ENCODE results near the gene AIMP2. TPM values are rescaled to one million over a fixed set of nuclear protein-coding genes. Genes with fewer than 3 reads are reported as not detected.

Gene AIMP2
- total RNA-seq, 1 experiment from 2014 or later, result 68.4 TPM

DNA sequence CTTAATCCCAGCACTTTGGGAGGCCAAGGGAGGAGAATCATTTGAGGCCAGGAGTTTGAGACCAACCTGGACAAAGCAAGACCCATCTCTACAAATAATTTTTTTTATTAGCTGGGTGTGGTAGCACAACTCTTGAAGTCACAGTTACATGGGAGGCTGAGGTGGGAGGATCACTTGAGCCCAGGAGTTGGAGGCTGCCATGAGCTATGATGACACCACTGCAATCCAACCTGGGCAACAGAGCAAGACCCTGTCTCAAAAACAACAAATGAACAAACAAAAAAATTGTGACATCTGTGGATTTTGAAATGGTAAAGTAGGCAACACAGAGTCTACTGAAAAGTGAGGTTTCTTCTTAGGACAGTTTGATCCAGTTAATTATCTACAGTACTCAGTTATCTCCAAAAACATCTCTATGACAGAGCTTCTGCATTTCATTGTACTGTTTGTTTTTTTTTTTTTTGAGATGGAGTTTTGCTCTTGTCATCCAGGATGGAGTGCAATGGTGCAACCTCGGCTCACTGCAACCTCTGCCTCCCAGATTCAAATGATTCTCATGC, 18.8 kb downstream of the AIMP2 start:
- Histone ChIP-seq H3K4me1 (ENCODE audit: insufficient read depth, low read length) (no peaks in the 10 kb centered on the region), H3K4me2 (ENCODE audit: low read length) (no peak overlapping the region), H3K27ac (ENCODE audit: low read length) (no peak overlapping the region), H3K9ac (ENCODE audit: low read length) (no peak overlapping the region), H3F3A (ENCODE audit: low read length, unreplicated experiment) (no peaks in the 10 kb centered on the region), H3K9me2 (replicated peaks; ENCODE audit: low read length) (no peaks in the 10 kb centered on the region), H2AFZ (ENCODE audit: low read length) (no peak overlapping the region), H3K27me3 (ENCODE audit: low read length) (no peaks in the 10 kb centered on the region), H3K79me2 (ENCODE audit: low read length) (no peaks in the 10 kb centered on the region), H4K20me1 (ENCODE audit: low read length) (no peaks in the 10 kb centered on the region), H3K36me3 (ENCODE audit: low read depth, low read length) (peaks cover 46% of the 10 kb centered on the region), H3K4me3 (ENCODE audit: low read length) (no peak overlapping the region), H3K9me3 (ENCODE audit: low read length) (no peaks in the 10 kb centered on the region)
- DNase-seq, result no peak
- intact Hi-C loops (cut with micrococcal nuclease), result no loop called here
- ChIA-PET POLR2A (ENCODE audit: unreplicated experiment) (no interaction called here), CTCF (interaction anchor here (0.7 kb wide), 1 partner anchor 152 kb away, joined by 3 read pairs; no protein-coding TSS in a partner anchor)
- BruUV-seq (replicated peaks), result no TSS peak
- ATAC-seq, result no peak
- TF ChIP-seq EZH2phosphoT487 (IDR thresholded peaks at IDR 0.05; ENCODE audit: borderline replicate concordance, low read length) (no peak), EZH2 (IDR thresholded peaks at IDR 0.05; ENCODE audit: low read length, unreplicated experiment) (no peak)
- TF ChIP-seq, protein P1, sequence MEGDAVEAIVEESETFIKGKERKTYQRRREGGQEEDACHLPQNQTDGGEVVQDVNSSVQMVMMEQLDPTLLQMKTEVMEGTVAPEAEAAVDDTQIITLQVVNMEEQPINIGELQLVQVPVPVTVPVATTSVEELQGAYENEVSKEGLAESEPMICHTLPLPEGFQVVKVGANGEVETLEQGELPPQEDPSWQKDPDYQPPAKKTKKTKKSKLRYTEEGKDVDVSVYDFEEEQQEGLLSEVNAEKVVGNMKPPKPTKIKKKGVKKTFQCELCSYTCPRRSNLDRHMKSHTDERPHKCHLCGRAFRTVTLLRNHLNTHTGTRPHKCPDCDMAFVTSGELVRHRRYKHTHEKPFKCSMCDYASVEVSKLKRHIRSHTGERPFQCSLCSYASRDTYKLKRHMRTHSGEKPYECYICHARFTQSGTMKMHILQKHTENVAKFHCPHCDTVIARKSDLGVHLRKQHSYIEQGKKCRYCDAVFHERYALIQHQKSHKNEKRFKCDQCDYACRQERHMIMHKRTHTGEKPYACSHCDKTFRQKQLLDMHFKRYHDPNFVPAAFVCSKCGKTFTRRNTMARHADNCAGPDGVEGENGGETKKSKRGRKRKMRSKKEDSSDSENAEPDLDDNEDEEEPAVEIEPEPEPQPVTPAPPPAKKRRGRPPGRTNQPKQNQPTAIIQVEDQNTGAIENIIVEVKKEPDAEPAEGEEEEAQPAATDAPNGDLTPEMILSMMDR (conservative IDR thresholded peaks at IDR 0.05; ENCODE audit: low read depth, low read length), result no peak

DNA sequence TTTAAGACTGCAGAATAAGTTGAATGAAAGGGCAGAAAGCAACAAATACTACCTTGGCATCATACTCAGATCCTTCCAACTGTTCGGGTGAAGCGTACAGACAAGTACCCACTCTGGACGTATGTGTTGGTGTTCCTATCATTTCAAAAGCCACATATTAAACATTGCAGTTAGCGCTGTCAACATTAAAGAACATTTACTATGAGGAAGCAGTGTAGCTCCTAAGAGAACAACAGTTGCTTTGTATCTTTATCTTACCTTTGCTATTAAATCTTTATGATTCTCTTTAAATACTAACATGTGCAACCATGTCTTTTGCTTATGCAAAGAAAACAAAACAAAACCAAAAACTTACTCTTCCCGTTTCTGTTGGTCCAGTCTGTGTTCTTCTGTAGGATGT, 19.5 kb downstream of the AIMP2 start:
- Histone ChIP-seq H3K27ac (ENCODE audit: low read length) (no peak overlapping the region), H3K79me2 (ENCODE audit: low read length) (no peaks in the 10 kb centered on the region), H3K27me3 (ENCODE audit: low read length) (no peaks in the 10 kb centered on the region), H3K4me2 (ENCODE audit: low read length) (no peak overlapping the region), H3F3A (ENCODE audit: low read length, unreplicated experiment) (no peaks in the 10 kb centered on the region), H3K9me2 (replicated peaks; ENCODE audit: low read length) (no peaks in the 10 kb centered on the region), H4K20me1 (ENCODE audit: low read length) (no peaks in the 10 kb centered on the region), H3K36me3 (ENCODE audit: low read depth, low read length) (peaks cover 42% of the 10 kb centered on the region), H3K9me3 (ENCODE audit: low read length) (no peaks in the 10 kb centered on the region), H3K4me3 (ENCODE audit: low read length) (no peak overlapping the region), H3K9ac (ENCODE audit: low read length) (no peak overlapping the region), H2AFZ (ENCODE audit: low read length) (no peak overlapping the region), H3K4me1 (ENCODE audit: insufficient read depth, low read length) (no peaks in the 10 kb centered on the region)
- no peak for DNase-seq
- ATAC-seq, result no peak; the same call in 1 of the 2 replicates
- TF ChIP-seq EZH2phosphoT487 (IDR thresholded peaks at IDR 0.05; ENCODE audit: borderline replicate concordance, low read length), result no peak
- TF ChIP-seq, protein P1 (conservative IDR thresholded peaks at IDR 0.05; ENCODE audit: low read depth, low read length), result no peak
- TF ChIP-seq EZH2 (IDR thresholded peaks at IDR 0.05; ENCODE audit: low read length, unreplicated experiment), result no peak
- POLR2A ChIA-PET (ENCODE audit: unreplicated experiment), result no interaction called here
- CTCF ChIA-PET, result interaction anchor here (0.7 kb wide), 1 partner anchor 151 kb away, joined by 3 read pairs; no protein-coding TSS in a partner anchor
- no TSS peak for BruUV-seq (replicated peaks)
- intact Hi-C loops (cut with micrococcal nuclease), result no loop called here

DNA sequence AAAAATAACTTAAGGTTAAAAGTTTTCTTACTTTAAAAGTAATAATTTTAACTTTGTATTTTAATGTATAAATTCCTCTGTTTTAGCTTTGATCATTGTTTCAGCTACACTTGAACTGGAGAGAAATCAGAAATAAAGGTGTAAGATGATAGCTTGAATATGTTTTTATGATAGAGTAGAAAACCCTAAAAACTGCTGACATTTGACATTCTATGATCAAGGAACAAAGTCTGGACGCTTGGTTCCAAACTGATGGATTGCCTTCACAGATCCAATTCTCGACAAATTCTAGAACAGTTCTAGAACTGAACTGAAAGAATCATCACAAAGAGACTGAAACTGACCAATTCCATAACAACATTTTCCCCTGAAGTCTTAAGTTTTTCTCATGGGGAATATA, 21.9 kb downstream of the AIMP2 start, which contains the start of gene ANKRD61:
Gene ANKRD61 (plus strand): TSS at position 389 of the 400 bp plus-strand sequence. CDS start 0 bp downstream, at position 389.
- TF ChIP-seq EZH2 (IDR thresholded peaks at IDR 0.05; ENCODE audit: low read length, unreplicated experiment) (no peak), EZH2phosphoT487 (IDR thresholded peaks at IDR 0.05; ENCODE audit: borderline replicate concordance, low read length) (no peak)
- TF ChIP-seq, protein P1 (conservative IDR thresholded peaks at IDR 0.05; ENCODE audit: low read depth, low read length), result no peak
- Histone ChIP-seq H3K4me1 (ENCODE audit: insufficient read depth, low read length) (no peaks in the 10 kb centered on the region), H3K4me2 (ENCODE audit: low read length) (no peak within 1 kb of the TSS), H3K9me3 (ENCODE audit: low read length) (no peaks in the 10 kb centered on the region), H3K9ac (ENCODE audit: low read length) (no peak within 1 kb of the TSS), H2AFZ (ENCODE audit: low read length) (no peak within 1 kb of the TSS), H3K4me3 (ENCODE audit: low read length) (no peak within 1 kb of the TSS), H3K27ac (ENCODE audit: low read length) (no peak within 1 kb of the TSS), H3K36me3 (ENCODE audit: low read depth, low read length) (peaks cover 37% of the 10 kb centered on the region), H3K79me2 (ENCODE audit: low read length) (no peaks in the 10 kb centered on the region), H4K20me1 (ENCODE audit: low read length) (no peaks in the 10 kb centered on the region), H3F3A (ENCODE audit: low read length, unreplicated experiment) (no peaks in the 10 kb centered on the region), H3K27me3 (ENCODE audit: low read length) (no peaks in the 10 kb centered on the region), H3K9me2 (replicated peaks; ENCODE audit: low read length) (no peaks in the 10 kb centered on the region)
- ATAC-seq (no peak), DNase-seq (no peak)
- intact Hi-C loops (cut with micrococcal nuclease), result no loop called here
- no TSS peak for BruUV-seq (replicated peaks)
- ChIA-PET CTCF (no interaction called here), POLR2A (ENCODE audit: unreplicated experiment) (no interaction called here)

Data from PC-3 (cell line).